Neuronal stem cell (in vitro differentiated cells): ENCODE measurements around the gene CTNNBL1.

Experiments
- DNase-seq: peaks from one replicate; pipeline ENCODE4 v3.0.0-alpha.2; 2013; ENCODE audit warnings: low spot score
- H2AFZ ChIP-seq: one replicate; pipeline ENCODE4 v1.6.1; 2013; ENCODE audit warnings: mild to moderate bottlenecking, low read length, inconsistent platforms
- H2AK5ac ChIP-seq: 2 replicates; pipeline ENCODE4 v1.6.1; 2013; ENCODE audit warnings: low read depth, mild to moderate bottlenecking, inconsistent platforms, low read length, moderate library complexity, mixed read lengths
- H2BK120ac ChIP-seq: 2 replicates; pipeline ENCODE4 v1.6.1; 2013; ENCODE audit warnings: low read depth, mild to moderate bottlenecking, inconsistent platforms, low read length, moderate library complexity, mixed read lengths
- H2BK12ac ChIP-seq: one replicate; pipeline ENCODE4 v1.6.1; 2013; ENCODE audit warnings: low read length, inconsistent platforms
- H2BK15ac ChIP-seq: 2 replicates; pipeline ENCODE4 v1.6.1; 2013; ENCODE audit warnings: mild to moderate bottlenecking, low read length, inconsistent platforms, mixed read lengths
- H2BK5ac ChIP-seq: one replicate; pipeline ENCODE4 v1.6.1; 2013; ENCODE audit warnings: inconsistent platforms, mild to moderate bottlenecking, low read length, moderate library complexity
- H3K14ac ChIP-seq: one replicate; pipeline ENCODE4 v1.6.1; 2013; ENCODE audit warnings: low read length, inconsistent platforms
- H3K18ac ChIP-seq: 2 replicates; pipeline ENCODE4 v1.6.1; 2013; ENCODE audit warnings: low read length, inconsistent platforms
- H3K23ac ChIP-seq: 2 replicates; pipeline ENCODE4 v1.6.1; 2013; ENCODE audit warnings: low read depth, mild to moderate bottlenecking, mixed read lengths, low read length, inconsistent platforms; ENCODE audit not compliant: poor library complexity
- H3K27ac ChIP-seq: replicated peaks from 3 replicates; pipeline ENCODE4 v1.5.1; 2013; ENCODE audit warnings: low read length, inconsistent platforms
- H3K27me3 ChIP-seq, 3 experiments: 2 replicates each; pipeline ENCODE4 v1.6.1; 2013; ENCODE audit warnings: low read length in 3 of 3, mild to moderate bottlenecking in 2 of 3, inconsistent platforms in 1 of 3, low read depth in 1 of 3, mixed read lengths in 1 of 3, moderate library complexity in 1 of 3; ENCODE audit not compliant: control insufficient read depth in 3 of 3, insufficient read depth in 3 of 3
- H3K36me3 ChIP-seq, 2 donors: replicated peaks in 1 of 2; 2 replicates each; pipeline ENCODE4 v1.6.1; 2013; ENCODE audit warnings: low read length in 2 of 2; ENCODE audit not compliant: control insufficient read depth in 2 of 2, insufficient read depth in 2 of 2
- H3K4ac ChIP-seq: 2 replicates; pipeline ENCODE4 v1.6.1; 2013; ENCODE audit warnings: inconsistent platforms, mild to moderate bottlenecking, low read length, moderate library complexity
- H3K4me1 ChIP-seq, 2 donors: 1 replicate in 1 of 2; 2 replicates in 1 of 2; pipeline ENCODE4 v1.6.1; 2013; ENCODE audit warnings: low read length in 2 of 2, low read depth in 1 of 2; ENCODE audit not compliant: control insufficient read depth in 2 of 2, insufficient read depth in 1 of 2
- H3K4me2 ChIP-seq: one replicate; pipeline ENCODE4 v1.6.1; 2013; ENCODE audit warnings: mild to moderate bottlenecking, low read length, inconsistent platforms; ENCODE audit not compliant: insufficient read depth, poor library complexity, severe bottlenecking
- H3K4me3 ChIP-seq, 2 donors: 2 replicates each; pipeline ENCODE4 v1.5.1; 2013; ENCODE audit warnings: low read length in 2 of 2, mild to moderate bottlenecking in 2 of 2, inconsistent platforms in 1 of 2, moderate library complexity in 1 of 2
- H3K79me1 ChIP-seq: one replicate; pipeline ENCODE4 v1.6.1; 2013; ENCODE audit warnings: low read depth, mild to moderate bottlenecking, inconsistent platforms, low read length, moderate library complexity
- H3K9ac ChIP-seq: one replicate; pipeline ENCODE4 v1.6.1; 2013; ENCODE audit warnings: mild to moderate bottlenecking, low read depth, low read length, inconsistent platforms; ENCODE audit not compliant: poor library complexity
- H3K9me3 ChIP-seq, 2 donors: replicated peaks in 1 of 2; 2 replicates each; pipeline versions ENCODE3 to v1.6.1; 2013; ENCODE audit warnings: low read length in 2 of 2, mild to moderate bottlenecking in 2 of 2, inconsistent platforms in 1 of 2, low read depth in 1 of 2, mixed read lengths in 1 of 2, moderate library complexity in 1 of 2; ENCODE audit not compliant: control insufficient read depth in 2 of 2, insufficient read depth in 1 of 2
- H4K8ac ChIP-seq: one replicate; pipeline ENCODE4 v1.6.1; 2013; ENCODE audit warnings: low read depth, mild to moderate bottlenecking, inconsistent platforms, low read length, moderate library complexity
- H4K91ac ChIP-seq: one replicate; pipeline ENCODE4 v1.6.1; 2013; ENCODE audit warnings: low read length, low read depth, mild to moderate bottlenecking, inconsistent platforms; ENCODE audit not compliant: poor library complexity
- whole genome bisulfite sequencing, 2 donors: extraction: QIAGEN DNeasy Blood & Tissue Kit; methylation state at CpG; one replicate each; pipeline ENCODE4 v1.1.7; 2013; ENCODE audit warnings: missing lambda C conversion rate in 2 of 2, mixed read lengths in 1 of 2; ENCODE audit not compliant: insufficient read length in 2 of 2, insufficient replicate concordance in 1 of 2; ENCODE audit errors: extremely low coverage in 2 of 2; 5-methylcytosine and 5-hydroxymethylcytosine counted together

The CTNNBL1 gene

GRCh38 chr20:37798312-37798711 is 104.5 kb downstream of the CTNNBL1 start:
- Histone ChIP-seq H2AK5ac (no peak overlapping the region), H3K27ac (no peak overlapping the region), H3K36me3 (peaks cover 4 to 27% of the 10 kb centered on the region in 2 donors), H3K23ac (no peak overlapping the region), H3K14ac (no peak overlapping the region), H3K9me3 (no peaks in the 10 kb centered on the region), H3K27me3 (no peaks in the 10 kb centered on the region), H2BK120ac (no peak overlapping the region), H3K18ac (no peak overlapping the region), H2AFZ (no peak overlapping the region), H4K8ac (no peak overlapping the region), H3K4ac (no peak overlapping the region), H2BK15ac (no peak overlapping the region), H3K9ac (no peak overlapping the region), H3K4me2 (no peak overlapping the region), H4K91ac (no peak overlapping the region), H2BK12ac (no peak overlapping the region), H2BK5ac (no peak overlapping the region), H3K4me1 (peaks cover 0 to 5% of the 10 kb centered on the region in 2 donors), H3K4me3 (no peak overlapping the region), H3K79me1 (no peaks in the 10 kb centered on the region)
- no peak for DNase-seq
- WGBS, 2 donors = no CpG with 5 or more reads among the region's 2 CpGs

- H2BK5ac ChIP-seq = no peak overlapping the region
- no CpG with 5 or more reads among the region's 4 CpGs for WGBS, 2 donors
- peaks cover 0 to 5% of the 10 kb centered on the region in 2 donors for H3K4me1 ChIP-seq
- peaks cover 6 to 40% of the 10 kb centered on the region in 2 donors for H3K36me3 ChIP-seq
- no peak overlapping the region for H3K4ac ChIP-seq
- H3K79me1 ChIP-seq = no peaks in the 10 kb centered on the region
- no peaks in the 10 kb centered on the region for H3K9me3 ChIP-seq
- H3K4me3 ChIP-seq = no peak overlapping the region
- H3K18ac ChIP-seq = no peak overlapping the region
- no peak overlapping the region for H3K9ac ChIP-seq
- no peak overlapping the region for H4K8ac ChIP-seq
- H2AK5ac ChIP-seq = no peak overlapping the region
- no peak overlapping the region for H3K27ac ChIP-seq
- no peak overlapping the region for H4K91ac ChIP-seq
- H2BK12ac ChIP-seq = no peak overlapping the region
- H2BK15ac ChIP-seq = no peak overlapping the region
- no peak overlapping the region for H2AFZ ChIP-seq
- no peak overlapping the region for H3K23ac ChIP-seq
- H2BK120ac ChIP-seq = no peak overlapping the region
- no peaks in the 10 kb centered on the region for H3K27me3 ChIP-seq
- no peak for DNase-seq
- H3K4me2 ChIP-seq = no peak overlapping the region
- H3K14ac ChIP-seq = no peak overlapping the region
Observed at GRCh38 chr20:37800618-37801017, 106.8 kb downstream of the CTNNBL1 start.

- no CpG with 5 or more reads among the region's 2 CpGs for WGBS, 2 donors
- no peak overlapping the region for H4K8ac ChIP-seq
Observed at GRCh38 chr20:37801921-37802320, 108.1 kb downstream of the CTNNBL1 start.

GRCh38 chr20:37803438-37804307 is 109.8 kb downstream of the CTNNBL1 start:
- WGBS, 2 donors = 100% methylated on average over 1 of the region's 8 CpGs; no CpG with 5 or more reads in 1 of the 2 donors
- Histone ChIP-seq H3K36me3 (peaks cover 6 to 50% of the 10 kb centered on the region in 2 donors), H3K79me1 (no peaks in the 10 kb centered on the region), H2BK15ac (no peak overlapping the region), H3K27ac (no peak overlapping the region), H3K14ac (no peak overlapping the region), H3K4me3 (no peak overlapping the region), H4K91ac (no peak overlapping the region), H2BK5ac (no peak overlapping the region), H3K4me2 (no peak overlapping the region), H2AFZ (no peak overlapping the region), H2BK12ac (no peak overlapping the region), H3K4me1 (no peaks in the 10 kb centered on the region), H3K23ac (no peak overlapping the region), H2AK5ac (no peak overlapping the region), H4K8ac (no peak overlapping the region), H3K9ac (no peak overlapping the region), H3K4ac (no peak overlapping the region), H2BK120ac (no peak overlapping the region), H3K9me3 (no peaks in the 10 kb centered on the region), H3K18ac (no peak overlapping the region), H3K27me3 (no peaks in the 10 kb centered on the region)
- no peak for DNase-seq

More at GRCh38 chr20:37801921-37802320, 108.1 kb downstream of the CTNNBL1 start:
- no peaks in the 10 kb centered on the region for H3K79me1 ChIP-seq
- H3K4me1 ChIP-seq = peaks cover 0 to 3% of the 10 kb centered on the region in 2 donors
- no peak overlapping the region for H2BK12ac ChIP-seq
- H2BK120ac ChIP-seq = no peak overlapping the region
- no peak overlapping the region for H3K4me3 ChIP-seq
- H3K9me3 ChIP-seq = no peaks in the 10 kb centered on the region
- no peak overlapping the region for H3K4ac ChIP-seq
- H2BK15ac ChIP-seq = no peak overlapping the region
- no peaks in the 10 kb centered on the region for H3K27me3 ChIP-seq
- H3K4me2 ChIP-seq = no peak overlapping the region
- no peak overlapping the region for H3K23ac ChIP-seq
- no peak overlapping the region for H3K27ac ChIP-seq
- no peak overlapping the region for H2AFZ ChIP-seq
- no peak overlapping the region for H2BK5ac ChIP-seq
- DNase-seq = no peak
- H4K91ac ChIP-seq = no peak overlapping the region
- no peak overlapping the region for H3K18ac ChIP-seq
- H3K36me3 ChIP-seq = peaks cover 6 to 42% of the 10 kb centered on the region in 2 donors
- H2AK5ac ChIP-seq = no peak overlapping the region
- H3K14ac ChIP-seq = no peak overlapping the region
- no peak overlapping the region for H3K9ac ChIP-seq
